OCI-LY3 (cell line): ENCODE results near the gene CFAP73.

ENCODE experiments used
- H2AFZ ChIP-seq: fragments of 200-600, 300-600 bp; shearing (Covaris generic); 2 replicates; pipeline ENCODE4 v1.6.0; 2014; ENCODE audit warnings: antibody characterized with exemption, low read depth, low read length
- H3K27ac ChIP-seq: fragments of 200-600, 300-600 bp; sonication (generic); 2 replicates; pipeline ENCODE4 v1.5.1; 2014; ENCODE audit warnings: mild to moderate bottlenecking, low read length, moderate library complexity, mixed read lengths
- H3K27me3 ChIP-seq: fragments of 200-600, 300-600 bp; sonication (generic); 2 replicates; pipeline ENCODE4 v1.6.1; 2014; ENCODE audit warnings: low read depth, low read length, mixed read lengths
- H3K36me3 ChIP-seq: fragments of 200-600, 300-600 bp; sonication (generic); replicated peaks from 2 replicates; pipeline ENCODE3; 2014; ENCODE audit warnings: low read depth, low read length, mixed read lengths
- H3K4me1 ChIP-seq: fragments of 300-600, 200-600 bp; sonication (generic); 2 replicates; pipeline ENCODE4 v1.6.1; 2014; ENCODE audit warnings: low read length, mixed read lengths
- H3K4me2 ChIP-seq: fragments of 200-600, 300-600 bp; sonication (generic); 2 replicates; pipeline ENCODE4 v1.6.1; 2014; ENCODE audit warnings: low read length, mixed read lengths
- H3K4me3 ChIP-seq: fragments of 300-600, 200-600 bp; sonication (generic); 2 replicates; pipeline ENCODE4 v1.5.1; 2014; ENCODE audit warnings: antibody characterized with exemption, mild to moderate bottlenecking, low read length, moderate library complexity
- H3K79me2 ChIP-seq: fragments of 300-600, 200-600 bp; shearing (Covaris generic); 2 replicates; pipeline ENCODE4 v1.6.1; 2014; ENCODE audit warnings: mild to moderate bottlenecking, low read length, mixed read lengths
- H3K9ac ChIP-seq: fragments of 300-600, 200-600 bp; shearing (Covaris generic); 2 replicates; pipeline ENCODE4 v1.6.0; 2014; ENCODE audit warnings: mild to moderate bottlenecking, low read length, moderate library complexity
- H3K9me3 ChIP-seq: fragments of 200-600, 300-600 bp; shearing (Covaris generic); 2 replicates; pipeline ENCODE4 v1.6.1; 2014; ENCODE audit warnings: low read length, mixed read lengths; ENCODE audit not compliant: insufficient read depth
- H4K20me1 ChIP-seq: fragments of 200-600, 300-600 bp; sonication (generic); 2 replicates; pipeline ENCODE4 v1.6.1; 2016; ENCODE audit warnings: low read length, mixed read lengths; ENCODE audit not compliant: insufficient read depth
- EZH2phosphoT487 ChIP-seq: fragments of 200-600 bp; shearing (Covaris generic); IDR thresholded peaks from 2 replicates; pipeline ENCODE4 v1.6.1; 2018; ENCODE audit warnings: antibody characterized with exemption, mixed run types, low read depth
- TF ChIP-seq, protein P1 (sequence below): fragments of 200-600, 300-600 bp; sonication (generic); IDR thresholded peaks from 2 replicates; pipeline ENCODE4 v1.5.1; 2014; ENCODE audit warnings: antibody characterized with exemption, low read length, low read depth

Gene CFAP73

DNA sequence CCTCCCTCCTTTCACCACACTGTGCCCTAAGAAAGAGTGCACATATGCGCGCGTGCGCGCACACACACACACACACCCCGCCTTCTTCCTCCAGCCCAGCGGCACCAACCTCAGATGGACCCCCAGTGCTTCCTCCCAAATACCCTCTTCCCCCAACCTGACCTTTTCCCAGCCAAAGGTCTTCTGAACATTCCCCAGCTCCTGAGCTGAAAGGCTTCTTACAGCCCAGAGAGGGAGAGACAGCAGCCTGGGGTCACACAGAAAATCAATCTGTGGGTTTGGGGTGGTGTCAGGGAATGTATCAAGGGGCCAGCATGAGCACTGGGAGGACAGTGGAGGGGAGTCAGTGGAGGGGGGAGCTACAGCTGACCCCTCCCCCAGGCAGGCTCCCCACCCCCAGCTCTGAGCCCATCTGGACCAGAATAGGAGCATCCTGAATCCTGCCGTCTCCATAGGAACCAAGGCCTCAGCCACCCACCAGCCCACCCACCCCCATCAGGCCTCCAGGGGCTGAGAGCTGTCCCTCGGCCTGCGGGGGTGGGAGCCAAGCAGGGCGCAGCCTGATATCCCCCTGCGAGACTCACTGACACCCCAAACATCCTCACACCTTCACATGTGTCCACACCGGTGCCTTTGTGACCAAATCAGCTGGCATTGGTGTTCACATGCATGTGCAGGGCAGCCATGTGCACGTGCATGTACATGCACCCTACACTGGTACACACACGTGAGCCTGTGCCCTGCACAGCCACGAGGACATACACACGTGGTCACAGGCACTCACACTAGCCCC is 19.7 kb upstream of the CFAP73 start:
- no peaks in the 10 kb centered on the region for H4K20me1 ChIP-seq
- no peak overlapping the region for H3K9ac ChIP-seq

DNA sequence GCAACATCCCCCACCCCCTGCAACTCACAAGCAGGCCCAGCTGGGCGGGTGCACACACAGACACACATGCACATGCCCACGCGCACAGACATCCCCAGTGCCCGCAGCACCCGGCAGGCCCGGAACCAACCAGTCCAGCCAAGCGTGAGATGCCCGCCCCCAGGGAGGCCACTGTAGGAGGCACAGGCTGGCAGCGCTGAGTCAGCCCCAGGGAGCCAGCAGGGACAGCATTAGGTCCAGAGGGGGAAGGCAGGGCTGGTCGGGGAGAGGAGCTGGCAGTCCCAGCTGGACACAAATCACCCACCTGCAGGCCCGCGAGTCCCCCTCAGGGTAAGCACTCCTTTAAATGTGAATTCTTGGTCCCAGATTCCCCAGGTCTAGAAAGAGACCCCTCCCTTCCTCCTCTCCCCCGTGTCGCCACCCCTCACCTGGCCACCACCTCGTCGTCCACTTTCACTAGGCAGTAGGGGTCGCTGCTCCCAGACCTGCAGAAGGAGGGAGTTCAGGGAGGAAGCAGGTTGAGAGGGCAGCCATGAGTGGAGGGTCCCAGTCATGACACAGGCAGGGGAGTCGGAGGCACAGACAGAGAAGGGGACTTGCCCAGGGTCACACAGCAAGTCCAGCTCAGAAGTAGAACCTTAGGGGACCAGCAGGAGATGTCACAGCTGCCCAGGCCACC is 18.9 kb upstream of the CFAP73 start:
- Histone ChIP-seq H3K4me1 (peaks cover 21% of the 10 kb centered on the region), H3K4me3 (peak overlapping the region; percentile 55), H2AFZ (peak overlapping the region; percentile 67), H3K79me2 (no peaks in the 10 kb centered on the region), H3K27ac (no peak overlapping the region), H4K20me1 (no peaks in the 10 kb centered on the region), H3K9ac (peak overlapping the region; percentile 4; the same call in 1 of the 2 replicates), H3K36me3 (no peaks in the 10 kb centered on the region), H3K9me3 (no peaks in the 10 kb centered on the region), H3K27me3 (no peaks in the 10 kb centered on the region), H3K4me2 (peak overlapping the region; percentile 66)
- TF ChIP-seq, protein P1, sequence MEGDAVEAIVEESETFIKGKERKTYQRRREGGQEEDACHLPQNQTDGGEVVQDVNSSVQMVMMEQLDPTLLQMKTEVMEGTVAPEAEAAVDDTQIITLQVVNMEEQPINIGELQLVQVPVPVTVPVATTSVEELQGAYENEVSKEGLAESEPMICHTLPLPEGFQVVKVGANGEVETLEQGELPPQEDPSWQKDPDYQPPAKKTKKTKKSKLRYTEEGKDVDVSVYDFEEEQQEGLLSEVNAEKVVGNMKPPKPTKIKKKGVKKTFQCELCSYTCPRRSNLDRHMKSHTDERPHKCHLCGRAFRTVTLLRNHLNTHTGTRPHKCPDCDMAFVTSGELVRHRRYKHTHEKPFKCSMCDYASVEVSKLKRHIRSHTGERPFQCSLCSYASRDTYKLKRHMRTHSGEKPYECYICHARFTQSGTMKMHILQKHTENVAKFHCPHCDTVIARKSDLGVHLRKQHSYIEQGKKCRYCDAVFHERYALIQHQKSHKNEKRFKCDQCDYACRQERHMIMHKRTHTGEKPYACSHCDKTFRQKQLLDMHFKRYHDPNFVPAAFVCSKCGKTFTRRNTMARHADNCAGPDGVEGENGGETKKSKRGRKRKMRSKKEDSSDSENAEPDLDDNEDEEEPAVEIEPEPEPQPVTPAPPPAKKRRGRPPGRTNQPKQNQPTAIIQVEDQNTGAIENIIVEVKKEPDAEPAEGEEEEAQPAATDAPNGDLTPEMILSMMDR, result peak; percentile 55
- TF ChIP-seq EZH2phosphoT487, result no peak

More for the DNA sequence above, 19.7 kb upstream of the CFAP73 start:
- H2AFZ ChIP-seq, result peak overlapping the region; percentile 67
- no peaks in the 10 kb centered on the region for H3K27me3 ChIP-seq
- no peaks in the 10 kb centered on the region for H3K9me3 ChIP-seq
- no peak overlapping the region for H3K27ac ChIP-seq
- TF ChIP-seq EZH2phosphoT487, result no peak
- TF ChIP-seq, protein P1, result no peak
- peak overlapping the region; percentile 55; the same call in 1 of the 2 replicates for H3K4me3 ChIP-seq
- peaks cover 21% of the 10 kb centered on the region for H3K4me1 ChIP-seq
- no peaks in the 10 kb centered on the region for H3K79me2 ChIP-seq
- H3K4me2 ChIP-seq, result peak overlapping the region; percentile 66
- H3K36me3 ChIP-seq, result no peaks in the 10 kb centered on the region

DNA sequence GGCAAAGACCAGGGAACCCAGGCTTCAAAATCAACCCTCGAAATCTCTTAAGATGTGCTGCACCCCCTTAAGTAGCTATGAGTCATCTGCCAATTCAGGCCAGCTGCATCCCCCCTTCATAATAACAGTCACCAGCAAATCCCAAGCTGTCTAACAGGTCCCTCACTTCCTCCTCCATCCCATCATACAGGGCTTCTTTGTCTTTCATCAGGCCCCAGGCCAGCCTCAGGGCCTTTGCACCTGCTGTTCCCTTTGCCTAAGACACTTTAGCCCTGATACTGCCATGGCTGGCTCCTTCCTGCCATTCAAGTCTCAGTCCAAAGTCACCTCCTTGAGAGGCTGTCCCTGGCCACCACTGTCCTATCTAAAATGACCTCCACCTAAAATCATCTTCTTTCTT is 18.0 kb upstream of the CFAP73 start:
- TF ChIP-seq, protein P1, result no peak
- no peak for TF ChIP-seq EZH2phosphoT487
- Histone ChIP-seq H3K27me3 (0 out of 2 replicates have a peak, but pooled peaks cover 5% of the 10 kb centered on the region), H3K9me3 (no peaks in the 10 kb centered on the region), H3K27ac (no peak overlapping the region), H4K20me1 (no peaks in the 10 kb centered on the region), H2AFZ (no peak overlapping the region), H3K36me3 (no peaks in the 10 kb centered on the region), H3K9ac (no peak overlapping the region), H3K4me1 (peaks cover 21% of the 10 kb centered on the region), H3K4me2 (no peak overlapping the region), H3K79me2 (no peaks in the 10 kb centered on the region), H3K4me3 (no peak overlapping the region)

DNA sequence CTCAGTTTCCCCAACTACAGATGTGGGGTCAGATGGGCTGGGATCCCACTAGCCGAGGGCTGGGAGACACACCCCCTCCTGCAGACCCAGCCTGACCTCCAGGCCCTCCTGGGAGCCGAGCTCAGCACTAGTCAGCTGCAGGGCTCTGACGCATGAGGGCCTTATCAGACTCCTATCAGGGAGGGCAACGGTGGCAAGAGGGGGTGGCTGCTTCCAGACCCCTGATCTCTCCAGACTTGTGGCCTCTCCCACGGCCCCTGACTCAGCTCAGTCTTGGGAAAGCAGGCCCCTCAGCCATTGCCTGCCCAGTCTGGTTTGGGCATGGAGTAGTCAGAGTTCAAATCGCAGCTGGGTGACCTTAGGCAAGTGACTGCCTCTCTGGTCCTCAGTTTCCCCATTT is 16.5 kb upstream of the CFAP73 start:
- H3K27ac ChIP-seq, result no peak overlapping the region
- H3K36me3 ChIP-seq, result no peaks in the 10 kb centered on the region
- 0 out of 2 replicates have a peak, but pooled peaks cover 5% of the 10 kb centered on the region for H3K27me3 ChIP-seq
- H3K79me2 ChIP-seq, result no peaks in the 10 kb centered on the region
- no peaks in the 10 kb centered on the region for H4K20me1 ChIP-seq
- TF ChIP-seq EZH2phosphoT487, result no peak
- TF ChIP-seq, protein P1, result no peak
- H3K9ac ChIP-seq, result no peak overlapping the region
- peaks cover 21% of the 10 kb centered on the region for H3K4me1 ChIP-seq
- H2AFZ ChIP-seq, result no peak overlapping the region
- H3K9me3 ChIP-seq, result no peaks in the 10 kb centered on the region
- H3K4me2 ChIP-seq, result no peak overlapping the region
- H3K4me3 ChIP-seq, result no peak overlapping the region
